Heart left ventricle (tissue), 16 donors: ENCODE measurements around the gene ARF6. TPM values are rescaled to one million over a fixed set of nuclear protein-coding genes. Genes with fewer than 3 reads are reported as not detected.
"Not testable (repeated sequence)": the region's sequence is repeated elsewhere in the genome, so short reads cannot be mapped to it uniquely, and the experiment has no call there.

Experiments used
- ATAC-seq, 4 donors: fragments of 200-7000 bp; cut with Tn5 transposase; one replicate each; pipeline ENCODE4 v1.9.1; 2020 to 2022; ENCODE audit warnings: moderate library complexity in 4 of 4, mild to moderate bottlenecking in 3 of 4, moderate number of reproducible peaks in 1 of 4
- DNase-seq, 5 donors: peaks; one replicate each; pipeline ENCODE4 v3.0.0-alpha.2; 2020
- H3K27ac ChIP-seq, 12 donors: fragments of 200-600 bp; sonication (generic) in 4 of 12; one replicate each; pipeline versions ENCODE4 v1.5.0 to v1.8.0; 2016 to 2022; ENCODE audit warnings: mild to moderate bottlenecking in 2 of 12
- H3K27me3 ChIP-seq, 9 donors: fragments of 200-600 bp; sonication (generic) in 2 of 9; one replicate each; pipeline versions ENCODE4 v1.5.1 to v1.8.0; 2016 to 2022; ENCODE audit warnings: mild to moderate bottlenecking in 3 of 9
- H3K36me3 ChIP-seq, 9 donors: fragments of 200-600 bp; sonication (generic) in 2 of 9; one replicate each; pipeline versions ENCODE4 v1.5.0 to v1.8.0; 2018 to 2022; ENCODE audit warnings: mild to moderate bottlenecking in 2 of 9
- H3K4me1 ChIP-seq, 12 donors: fragments of 200-600 bp; sonication (generic) in 4 of 12; one replicate each; pipeline versions ENCODE4 v1.5.0 to v1.8.0; 2016 to 2022; ENCODE audit warnings: mild to moderate bottlenecking in 3 of 12
- H3K4me3 ChIP-seq, 12 donors: fragments of 200-600 bp; sonication (generic) in 4 of 12; one replicate each; pipeline versions ENCODE4 v1.5.0 to v1.8.0; 2017 to 2022; ENCODE audit warnings: mild to moderate bottlenecking in 9 of 12, moderate library complexity in 4 of 12
- H3K9me3 ChIP-seq, 12 donors: fragments of 200-600 bp; sonication (generic) in 4 of 12; one replicate each; pipeline versions ENCODE4 v1.5.0 to v1.8.0; 2016 to 2022; ENCODE audit warnings: mild to moderate bottlenecking in 1 of 12
- POLR2A ChIP-seq, 2 donors: fragments of 450-650 bp; IDR thresholded peaks; one replicate each; pipeline ENCODE4 v1.6.1; 2017; ENCODE audit warnings: antibody characterized with exemption in 2 of 2, mild to moderate bottlenecking in 2 of 2, moderate library complexity in 2 of 2
- WGBS, 4 donors: extraction: QIAGEN DNeasy Blood & Tissue Kit in 2 of 4; methylation state at CpG; one replicate each; pipeline versions ENCODE4 v1.1.5 to v1.1.7; 2013 to 2018; 5-methylcytosine and 5-hydroxymethylcytosine counted together
- intact Hi-C, 10 donors: fragments of 100-400 bp; cut with DNase I; formaldehyde crosslinking; loops; one replicate each; pipeline versions ENCODE4 v1.11.1 to v1.14.2; 2022
- polyA plus RNA-seq, 2 donors: library from polyadenylated mRNA; stranded (reverse); fragments of 200-250 nt; gene quantifications; one replicate each; pipeline ENCODE4 v1.2.3, GENCODE V29; 2013
- total RNA-seq, 9 donors: library from RNA; depleted of rRNA in 2 of 9; stranded (reverse); fragments of >200 nt in 2 of 9; fragmentation: NEBNext Ultra II Directional in 3 of 9; extraction: Animal tissue kit (Norgen Biotek cat#: 25700) in 3 of 9; gene quantifications; one replicate each; pipeline versions ENCODE4 v1.1.0 to v1.2.4, GENCODE V29; 2016 to 2023
- TF ChIP-seq, protein P1 (sequence below), 12 donors: fragments of 200-600 bp; sonication (generic) in 4 of 12; IDR thresholded peaks; one replicate each; pipeline versions ENCODE4 v1.5.0 to v1.8.0; 2018 to 2022; ENCODE audit warnings: antibody characterized with exemption in 12 of 12, mild to moderate bottlenecking in 5 of 12
- donor health status: ischemic (EF 13 %, LVEDD 7.1; RV severe dilation, severe dysfunction).
- donor health status: healthy with polysubstance abuse.
- donor health status: DM: no; HTN: yes; CAD: no.
- donor health status: DM: no; HTN: no; CAD: no.
- donor health status: ischemic (EF 25% LVEDD 6.9; RV normal size, moderate dysfunction).
- donor health status: ischemic (EF 25% LVEDD 5.7; RV mildly dilated, moderate dysfunction).
- donor health status: healthy.
- donor health status: DM: yes; HTN: yes; CAD: no.
- donor health status: ischemic (EF 35%, LVEDD 5.7; RV mildly dilated, moderate dysfunction).
- donor health status: nonischemic (EF 11% LVEDD 7.7; RV severe dilation, severe dysfunction).
- donor health status: DM: yes; HTN: yes; CAD: no.
- donor health status: PGD.
- donor health status: ischemic (EF 29% LVEDD 5.4; RV normal size, mild dysfunction).
- donor health status: nonischemic (EF 23%, LVEDD 6.1; RV moderate dilation, normal function).

Gene ARF6
- total and polyA plus RNA-seq, 11 donors: 12.0 to 49.3 (median 27.4) TPM

DNA sequence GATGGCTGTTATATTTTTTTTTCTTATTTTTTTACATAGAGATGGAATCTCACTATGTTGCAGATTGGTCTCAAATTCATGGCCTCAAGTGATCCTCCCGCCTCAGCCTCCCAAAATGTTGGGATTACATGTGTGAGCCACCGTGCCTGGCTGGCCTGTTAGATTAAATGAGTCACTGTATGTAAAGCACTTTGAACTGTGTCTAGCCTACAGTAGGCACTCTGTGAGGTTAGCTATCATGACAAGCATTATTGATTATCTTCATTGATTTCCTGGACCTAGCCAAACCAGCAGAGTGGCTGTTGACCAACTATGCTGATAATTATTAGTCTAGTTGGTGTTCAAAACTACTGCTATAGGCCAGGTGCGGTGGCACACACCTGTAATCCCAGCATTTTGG, 42.6 kb downstream of the ARF6 start:
- WGBS, 4 donors: 96 to 100% (median 98%) methylated on average over 3 of the region's 3 CpGs
- no peaks in the 10 kb centered on the region for H3K27me3 ChIP-seq
- TF ChIP-seq, protein P1, sequence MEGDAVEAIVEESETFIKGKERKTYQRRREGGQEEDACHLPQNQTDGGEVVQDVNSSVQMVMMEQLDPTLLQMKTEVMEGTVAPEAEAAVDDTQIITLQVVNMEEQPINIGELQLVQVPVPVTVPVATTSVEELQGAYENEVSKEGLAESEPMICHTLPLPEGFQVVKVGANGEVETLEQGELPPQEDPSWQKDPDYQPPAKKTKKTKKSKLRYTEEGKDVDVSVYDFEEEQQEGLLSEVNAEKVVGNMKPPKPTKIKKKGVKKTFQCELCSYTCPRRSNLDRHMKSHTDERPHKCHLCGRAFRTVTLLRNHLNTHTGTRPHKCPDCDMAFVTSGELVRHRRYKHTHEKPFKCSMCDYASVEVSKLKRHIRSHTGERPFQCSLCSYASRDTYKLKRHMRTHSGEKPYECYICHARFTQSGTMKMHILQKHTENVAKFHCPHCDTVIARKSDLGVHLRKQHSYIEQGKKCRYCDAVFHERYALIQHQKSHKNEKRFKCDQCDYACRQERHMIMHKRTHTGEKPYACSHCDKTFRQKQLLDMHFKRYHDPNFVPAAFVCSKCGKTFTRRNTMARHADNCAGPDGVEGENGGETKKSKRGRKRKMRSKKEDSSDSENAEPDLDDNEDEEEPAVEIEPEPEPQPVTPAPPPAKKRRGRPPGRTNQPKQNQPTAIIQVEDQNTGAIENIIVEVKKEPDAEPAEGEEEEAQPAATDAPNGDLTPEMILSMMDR (IDR thresholded peaks at IDR 0.05): no peak
- TF ChIP-seq POLR2A (IDR thresholded peaks at IDR 0.05): no peak
- H3K4me3 ChIP-seq: no peak overlapping the region
- ATAC-seq: no peak
- DNase-seq: no peak
- H3K9me3 ChIP-seq: no peaks in the 10 kb centered on the region
- H3K36me3 ChIP-seq: no peaks in the 10 kb centered on the region
- intact Hi-C loops: no loop called here
- H3K4me1 ChIP-seq: peaks cover 0 to 21% (median 0%) of the 10 kb centered on the region in 12 donors
- no peak overlapping the region for H3K27ac ChIP-seq

DNA sequence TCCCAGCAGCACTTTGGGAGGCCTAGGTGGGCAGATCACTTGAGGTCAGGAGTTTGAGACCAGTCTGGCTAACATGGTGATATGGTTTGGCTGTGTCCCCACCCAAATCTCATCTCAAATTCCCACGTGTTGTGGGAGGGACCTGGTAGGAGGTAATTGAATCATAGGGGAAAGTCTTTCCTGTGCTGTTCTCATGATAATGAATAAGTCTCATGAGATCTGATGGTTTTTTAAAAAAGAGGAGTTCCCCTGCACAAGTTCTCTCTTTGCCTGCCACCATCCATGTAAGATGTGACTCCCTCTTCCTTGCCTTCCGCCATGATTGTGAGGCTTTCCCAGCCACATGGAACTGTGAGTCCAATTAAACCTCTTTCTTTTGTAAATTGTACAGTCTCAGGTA, 43.4 kb downstream of the ARF6 start:
- H3K4me3 ChIP-seq, ATAC-seq, H3K9me3 ChIP-seq, intact Hi-C loops, H3K27ac ChIP-seq, DNase-seq, H3K27me3 ChIP-seq, H3K36me3 ChIP-seq: not testable (repeated sequence)
- 85 to 93% (median 87%) methylated on average over 2 of the region's 2 CpGs for WGBS, 4 donors
- H3K4me1 ChIP-seq: peaks cover 0 to 28% (median 2%) of the 10 kb centered on the region in 12 donors

DNA sequence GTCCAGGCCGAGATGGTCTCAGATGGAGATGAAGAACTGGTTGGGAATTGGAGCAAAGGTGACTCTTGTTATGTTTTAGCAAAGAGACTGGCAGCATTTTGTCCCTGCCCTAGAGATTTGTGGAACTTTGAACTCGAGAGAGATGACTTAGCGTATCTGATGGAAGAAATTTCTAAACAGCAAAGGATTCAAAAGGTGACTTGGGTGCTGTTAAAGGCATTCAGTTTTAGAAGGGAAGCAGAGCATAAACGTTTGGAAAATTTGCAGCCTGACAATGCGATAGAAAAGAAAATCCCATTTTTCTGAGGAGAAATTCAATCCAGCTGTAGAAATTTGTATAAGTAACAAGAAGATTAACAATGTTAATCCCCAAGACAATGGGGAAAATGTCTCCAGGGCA, 44.0 kb downstream of the ARF6 start:
- H3K27ac ChIP-seq, intact Hi-C loops, H3K36me3 ChIP-seq, DNase-seq, H3K27me3 ChIP-seq, ATAC-seq, H3K9me3 ChIP-seq, H3K4me3 ChIP-seq: not testable (repeated sequence)
- 91 to 93% (median 91%) methylated on average over 5 of the region's 5 CpGs for WGBS, 4 donors
- peaks cover 0 to 34% (median 3%) of the 10 kb centered on the region in 12 donors for H3K4me1 ChIP-seq

DNA sequence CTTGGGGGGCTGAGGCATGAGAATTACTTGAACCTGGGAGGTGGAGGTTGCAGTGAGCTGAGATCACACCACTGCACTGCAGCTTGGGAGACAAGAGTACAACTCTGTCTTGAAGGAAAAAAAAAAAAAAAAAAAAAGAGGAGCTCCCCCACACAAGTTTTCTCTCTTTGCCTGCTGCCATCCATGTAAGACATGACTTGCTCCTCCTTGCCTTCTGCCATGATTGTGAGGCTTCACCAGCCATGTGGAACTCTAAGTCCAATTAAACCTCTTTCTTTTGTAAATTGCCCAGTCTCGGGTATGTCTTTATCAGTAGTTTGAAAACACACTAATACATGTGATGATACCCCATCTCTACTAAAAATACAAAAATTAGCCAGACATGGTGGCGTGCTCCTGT, 46.3 kb downstream of the ARF6 start:
- H3K27ac ChIP-seq, H3K4me3 ChIP-seq, DNase-seq, H3K36me3 ChIP-seq, intact Hi-C loops, H3K9me3 ChIP-seq, H3K27me3 ChIP-seq, ATAC-seq: not testable (repeated sequence)
- 98 to 100% (median 99%) methylated on average over 2 of the region's 2 CpGs for WGBS, 4 donors
- peaks cover 0 to 36% (median 3%) of the 10 kb centered on the region in 12 donors for H3K4me1 ChIP-seq

DNA sequence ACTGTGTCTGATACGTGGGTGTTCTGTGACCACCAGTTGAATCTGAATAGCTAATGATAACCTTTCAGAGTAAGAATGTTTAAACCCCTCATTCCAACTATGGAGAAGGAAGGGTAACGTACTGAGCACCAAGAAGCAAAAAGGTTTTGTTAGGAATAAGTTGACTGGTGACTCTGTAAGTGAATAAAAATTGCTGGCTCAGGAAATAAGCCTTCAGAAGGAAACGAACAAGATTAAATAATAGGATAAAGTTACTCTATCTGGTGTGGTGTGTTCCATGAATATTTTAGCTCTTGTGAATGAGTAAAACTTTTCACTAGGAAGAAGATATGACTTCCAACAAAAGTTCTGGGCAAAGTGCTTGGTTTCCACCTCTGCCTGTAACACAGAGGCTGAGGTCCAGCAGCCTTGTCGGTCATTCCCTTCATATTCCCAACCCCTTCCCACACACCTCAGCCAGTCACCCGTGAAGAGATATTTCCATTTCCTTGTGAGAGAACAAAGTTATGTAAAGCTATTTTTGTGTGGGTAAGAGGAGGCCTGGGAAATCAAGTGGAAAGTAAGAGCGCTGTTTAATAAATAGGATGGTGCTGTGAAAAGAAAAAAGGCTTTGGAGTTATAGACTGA, 47.1 kb downstream of the ARF6 start:
- H3K4me3 ChIP-seq: no peak overlapping the region
- no peaks in the 10 kb centered on the region for H3K27me3 ChIP-seq
- WGBS, 4 donors: 60 to 79% (median 63%) methylated on average over 6 of the region's 6 CpGs
- no peak for ATAC-seq
- H3K4me1 ChIP-seq: peaks cover 0 to 28% (median 3%) of the 10 kb centered on the region in 12 donors
- no peaks in the 10 kb centered on the region for H3K36me3 ChIP-seq
- H3K27ac ChIP-seq: peak overlapping the region in 3 of 12 donors; percentile 14 to 87 (median 23)
- no peak for DNase-seq
- intact Hi-C loops: no loop called here
- H3K9me3 ChIP-seq: no peaks in the 10 kb centered on the region
- no peak for TF ChIP-seq POLR2A (IDR thresholded peaks at IDR 0.05)
- TF ChIP-seq, protein P1 (IDR thresholded peaks at IDR 0.05): no peak
